Measurements from ENCODE around the gene FERD3L.

GRCh38 chr7:19117870-19118608 is 27.2 kb downstream of the FERD3L start:
- TF ChIP-seq CTCF (IDR thresholded peaks at IDR 0.05): no peak
- TF ChIP-seq POLR2AphosphoS5 (IDR thresholded peaks at IDR 0.05): no peak

All from upper lobe of left lung (tissue), 4 donors.